Erythroblast (primary cell): ENCODE results near the gene PADI6.

Experiments
- GATA1 ChIP-seq: IDR thresholded peaks from 2 replicates; pipeline ENCODE4 v1.6.1; 2011; ENCODE audit warnings: low read depth, mild to moderate bottlenecking, control low read depth, low read length, moderate library complexity
- POLR2A ChIP-seq: IDR thresholded peaks from 2 replicates; pipeline ENCODE4 v1.6.1; 2011; ENCODE audit warnings: mild to moderate bottlenecking, low read length

DNA sequence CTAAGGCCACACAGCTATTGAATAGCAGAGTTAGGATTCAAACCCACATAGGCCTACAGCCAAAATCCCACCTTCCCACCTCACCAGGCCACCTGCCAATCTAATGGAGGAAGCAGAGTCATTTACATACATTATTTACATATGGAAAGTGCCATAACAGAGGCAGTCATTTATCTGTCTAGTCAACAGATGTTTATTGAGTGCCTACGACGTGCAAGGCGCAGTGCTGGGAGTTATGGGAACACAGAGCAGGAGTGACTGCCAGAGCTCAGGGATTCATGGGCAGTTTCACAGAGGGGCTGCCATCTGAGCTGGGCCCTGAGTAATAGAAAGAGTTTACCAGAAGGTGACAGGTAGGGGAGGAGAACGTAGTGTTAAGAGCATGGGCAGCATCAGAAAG is 10.3 kb upstream of the PADI6 start:
- TF ChIP-seq POLR2A (no peak), GATA1 (no peak)
